GM06990 (cell line): ENCODE data around the gene EZR.
A peak's percentile ranks its signal among the peaks of the same experiment; 100 is the strongest.

Source experiments
- DNase-seq: peaks from one replicate; pipeline ENCODE4 v3.0.0-alpha.2; 2011; ENCODE audit not compliant: insufficient read length; ENCODE audit errors: extremely low read depth
- H3K27me3 ChIP-seq: replicated peaks from 2 replicates; pipeline ENCODE4 v1.6.0; 2011; ENCODE audit warnings: low read length; ENCODE audit not compliant: control insufficient read depth, insufficient read depth
- H3K36me3 ChIP-seq: 2 replicates; pipeline ENCODE4 v1.5.1; 2011; ENCODE audit warnings: low read length; ENCODE audit not compliant: control insufficient read depth, insufficient read depth
- H3K4me3 ChIP-seq: replicated peaks from 2 replicates; pipeline ENCODE4 v1.5.1; 2011; ENCODE audit warnings: low read depth, mild to moderate bottlenecking, control low read depth, low read length
- CTCF ChIP-seq: IDR thresholded peaks from 2 replicates; pipeline ENCODE4 v1.5.1; 2011; ENCODE audit warnings: low read length, control low read depth, mild to moderate bottlenecking, inconsistent platforms; ENCODE audit not compliant: insufficient read depth, poor library complexity, severe bottlenecking

Gene EZR

DNA sequence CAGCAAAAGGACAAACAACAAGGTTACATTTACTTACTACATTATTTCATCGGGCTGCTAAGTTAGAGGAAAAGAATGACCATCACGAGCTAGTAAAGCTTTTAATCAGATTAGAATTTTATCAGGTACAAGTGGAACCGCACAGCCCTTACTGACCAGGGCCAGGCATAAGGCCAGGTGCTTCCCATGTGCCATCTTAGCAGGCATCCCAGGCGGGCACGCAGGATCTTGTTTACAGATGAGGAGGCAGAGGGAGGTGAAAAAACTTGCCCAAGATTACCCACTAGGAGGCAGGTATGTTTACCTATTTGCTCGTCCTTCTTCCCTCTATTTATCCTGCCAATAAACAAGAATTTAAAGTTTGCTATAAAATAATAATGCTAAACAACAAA is 10.7 kb downstream of the EZR start:
- TF ChIP-seq CTCF: no peak
- H3K27me3 ChIP-seq: no peaks in the 10 kb centered on the region
- no peak for DNase-seq
- peaks cover 9% of the 10 kb centered on the region for H3K36me3 ChIP-seq
- H3K4me3 ChIP-seq: peak overlapping the region; percentile 10; the same call in 1 of the 2 replicates

- Histone ChIP-seq H3K4me3 (peak overlapping the region; percentile 22), H3K36me3 (peaks cover 9% of the 10 kb centered on the region), H3K27me3 (no peaks in the 10 kb centered on the region)
- no peak for TF ChIP-seq CTCF
- no peak for DNase-seq
Measured at GRCh38 chr6:158807515-158808441, 11.4 kb downstream of the EZR start.

DNA sequence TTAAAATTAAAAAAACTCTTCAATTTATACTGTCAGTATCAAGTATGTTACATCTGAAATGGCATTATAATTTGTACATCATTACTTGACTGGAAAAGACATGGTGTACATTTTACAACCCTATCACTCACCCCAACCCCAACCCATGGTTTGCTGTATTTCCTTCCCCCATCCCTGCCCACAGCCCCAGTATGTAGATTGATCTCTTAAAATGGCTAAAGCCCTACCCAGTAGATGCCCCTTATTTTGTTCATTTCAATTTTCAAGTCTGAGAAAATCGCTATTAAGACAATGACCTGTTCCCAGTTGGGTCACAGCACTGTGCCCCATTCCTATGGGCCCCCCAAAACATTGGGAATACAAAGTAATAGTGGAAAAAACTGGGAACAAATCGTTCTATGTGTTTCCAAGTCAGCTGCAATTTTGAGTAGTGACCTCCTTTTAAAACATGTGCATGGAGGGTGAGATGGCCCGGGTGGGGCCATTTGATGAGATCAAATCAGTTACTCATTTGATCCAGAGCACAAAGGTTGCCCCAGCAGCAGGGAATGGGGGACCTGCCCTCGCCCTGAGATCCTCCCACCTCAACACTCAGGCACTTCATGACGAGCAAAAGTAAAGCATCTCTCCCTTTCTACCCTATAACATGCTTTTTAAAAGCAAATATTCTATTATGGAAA is 13.3 kb downstream of the EZR start:
- no peak overlapping the region for H3K4me3 ChIP-seq
- no peaks in the 10 kb centered on the region for H3K27me3 ChIP-seq
- DNase-seq: no peak
- no peak for TF ChIP-seq CTCF
- H3K36me3 ChIP-seq: peaks cover 11% of the 10 kb centered on the region

GRCh38 chr6:158804207-158804606 is 15.0 kb downstream of the EZR start:
- Histone ChIP-seq H3K27me3 (no peaks in the 10 kb centered on the region), H3K36me3 (peaks cover 11% of the 10 kb centered on the region), H3K4me3 (peak overlapping the region; percentile 55)
- DNase-seq: no peak
- no peak for TF ChIP-seq CTCF

DNA sequence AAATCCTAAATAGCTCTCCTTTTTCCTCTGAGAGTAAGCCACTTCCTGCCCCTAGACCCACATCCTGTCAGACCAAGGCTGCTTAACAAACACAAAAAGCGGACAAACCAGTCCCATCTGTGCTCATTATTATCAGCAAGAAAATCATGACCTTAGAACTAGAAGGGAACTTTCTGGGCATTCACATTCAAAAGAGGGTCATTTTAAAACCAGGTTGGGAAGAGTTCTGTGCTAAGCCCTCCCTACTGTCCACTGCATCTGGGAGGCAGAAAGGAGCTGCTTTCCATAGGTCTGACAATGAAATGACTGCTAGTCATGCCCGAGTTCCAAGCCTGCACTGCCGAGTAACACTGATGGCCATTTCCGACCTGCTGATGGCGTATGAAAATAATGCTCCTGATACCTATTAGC is 15.4 kb downstream of the EZR start:
- peaks cover 11% of the 10 kb centered on the region for H3K36me3 ChIP-seq
- H3K27me3 ChIP-seq: no peaks in the 10 kb centered on the region
- peak; percentile 50 for DNase-seq
- peak overlapping the region; percentile 55 for H3K4me3 ChIP-seq
- TF ChIP-seq CTCF: peak; percentile 7
